Measurements from ENCODE around the gene KCNQ1OT1.

- no peak for TF ChIP-seq CTCF (IDR thresholded peaks at IDR 0.05; ENCODE audit: low read depth, low read length)
- TF ChIP-seq POLR2A (IDR thresholded peaks at IDR 0.05; ENCODE audit: extremely low read depth, insufficient read length): no peak
- TF ChIP-seq MAX (IDR thresholded peaks at IDR 0.05; ENCODE audit: low read depth, low read length): no peak
- no peak for TF ChIP-seq MYC (IDR thresholded peaks at IDR 0.05; ENCODE audit: low read depth, low read length)
Measured at GRCh38 chr11:2665526-2666400, 34.0 kb downstream of the KCNQ1OT1 start.
